HG03175 (cell line): Measurements from ENCODE around the gene HDDC2.
A peak's percentile ranks its signal among the peaks of the same experiment; 100 is the strongest.

Source experiments
- ATAC-seq: cut with Tn5 transposase; IDR thresholded peaks from one replicate; pipeline ENCODE4 v1.9.1; 2021; ENCODE audit warnings: mild to moderate bottlenecking, moderate library complexity; ENCODE audit not compliant: unreplicated experiment

Gene HDDC2

DNA sequence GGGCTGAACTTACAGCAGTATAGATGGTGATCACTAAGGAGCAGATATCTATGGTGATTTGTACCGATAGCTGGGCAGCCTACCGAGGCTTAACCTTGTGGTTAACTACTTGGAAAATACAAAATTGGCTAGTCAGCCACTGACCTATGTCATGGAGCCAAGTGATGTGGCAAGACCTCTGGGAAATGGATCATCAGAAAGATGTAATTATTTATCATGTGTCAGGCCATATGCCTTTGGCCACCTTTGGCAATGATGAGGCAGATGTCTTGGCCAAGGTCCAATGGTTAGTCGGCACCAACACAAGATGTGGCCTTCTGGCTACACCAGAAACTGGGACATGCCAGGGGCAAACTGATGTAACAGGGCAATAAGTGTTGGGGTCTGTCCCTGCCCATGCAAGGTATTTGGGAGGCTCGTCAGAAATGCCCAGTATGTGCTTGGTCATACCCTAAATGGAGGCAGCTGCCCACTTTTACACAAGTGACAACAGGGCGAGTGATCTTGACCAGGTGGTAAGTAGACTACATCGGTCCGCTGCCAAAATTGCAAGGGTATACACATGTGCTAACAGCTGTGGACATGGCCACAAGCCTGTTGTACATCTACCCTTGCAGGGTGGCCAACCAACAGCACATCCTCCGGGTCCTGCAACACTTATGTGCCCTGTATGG lies 30.1 kb downstream of the HDDC2 start:
- no peak for ATAC-seq

GRCh38 chr6:125270380-125270779 lies 31.4 kb downstream of the HDDC2 start:
- ATAC-seq = no peak

GRCh38 chr6:125269328-125269985 lies 32.3 kb downstream of the HDDC2 start:
- ATAC-seq = no peak

- ATAC-seq = no peak
Observed at GRCh38 chr6:125268765-125269164, 33.0 kb downstream of the HDDC2 start.

DNA sequence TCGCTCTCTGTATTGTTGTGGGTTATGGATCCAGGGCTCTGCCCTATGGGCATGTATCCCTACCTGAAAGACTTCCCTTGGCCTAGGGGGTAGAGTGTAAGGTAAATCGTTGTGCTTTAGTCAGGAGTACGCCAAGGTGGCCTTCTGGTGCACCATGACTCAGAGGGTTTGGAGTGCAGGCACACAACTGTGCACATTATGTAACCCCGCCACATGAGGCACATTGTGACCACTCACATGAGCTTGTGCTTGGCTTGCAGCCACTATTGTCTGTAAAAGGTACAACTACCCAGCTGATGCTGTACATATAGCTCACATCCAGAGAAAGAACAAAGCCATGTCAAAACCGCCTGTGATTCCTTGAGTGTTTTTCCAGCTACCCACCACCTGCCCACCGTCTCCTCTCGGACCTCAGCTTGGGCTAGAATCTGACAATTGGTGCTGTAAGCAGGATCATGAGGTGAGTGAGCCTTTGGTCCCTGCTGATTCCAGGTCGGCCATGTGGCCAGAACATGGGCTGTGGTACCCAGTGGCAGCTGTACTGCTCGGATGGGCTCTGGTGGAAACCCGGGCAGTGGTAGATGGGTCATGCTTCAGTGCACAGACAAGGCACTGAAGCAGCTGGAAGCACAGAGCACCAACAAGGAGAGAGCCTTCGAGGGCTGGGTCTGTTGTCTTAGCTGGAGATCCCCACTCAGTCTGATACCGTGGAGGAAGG lies 33.8 kb downstream of the HDDC2 start:
- ATAC-seq = no peak

- no peak for ATAC-seq
Observed at GRCh38 chr6:125264476-125264875, 37.3 kb downstream of the HDDC2 start.

DNA sequence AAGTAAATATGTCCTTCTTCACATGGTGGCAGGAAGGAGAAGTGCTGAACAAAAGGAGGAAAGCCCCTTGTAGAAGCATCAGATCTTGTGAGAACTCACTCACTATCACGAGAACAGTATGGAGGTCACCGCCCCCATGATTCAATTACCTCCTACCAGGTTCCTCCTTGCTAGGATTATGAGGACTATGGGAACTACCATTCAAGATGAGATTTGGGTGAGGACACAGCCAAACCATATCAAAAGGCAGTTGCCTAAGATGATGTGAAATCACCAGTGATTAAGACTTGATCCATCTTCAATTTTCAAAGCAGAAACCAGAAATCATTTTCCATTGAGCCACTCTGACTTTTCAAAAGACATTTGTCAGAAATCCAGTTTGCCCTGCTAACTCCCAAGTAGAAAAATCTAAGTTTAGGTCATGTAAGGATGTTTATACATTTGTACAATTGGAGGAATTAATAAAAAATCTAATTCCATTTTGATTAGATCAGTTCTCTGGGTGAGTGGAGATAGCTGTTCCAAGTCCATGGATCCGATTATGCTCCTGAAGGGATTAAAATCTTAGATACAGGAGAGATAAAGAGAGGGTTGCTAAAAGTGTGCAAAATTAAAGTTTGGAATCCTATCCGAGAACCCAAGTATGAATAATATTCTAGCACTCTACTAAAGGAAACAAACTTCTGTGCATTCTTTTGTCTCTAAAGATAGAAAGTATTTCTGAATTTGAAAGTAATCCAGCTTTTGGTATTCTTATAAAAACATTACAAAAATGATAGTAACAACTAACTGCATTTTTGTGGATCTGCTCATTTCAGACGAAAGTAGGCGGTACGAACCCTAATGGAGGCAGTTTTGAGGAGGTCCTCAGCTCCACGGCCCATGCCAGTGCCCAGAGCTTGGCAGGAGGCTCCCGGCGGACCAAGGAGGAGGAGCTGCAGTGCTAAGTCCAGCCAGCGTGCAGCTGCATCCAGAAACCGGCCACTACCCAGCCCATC lies 39.5 kb downstream of the HDDC2 start:
- ATAC-seq = no peak

DNA sequence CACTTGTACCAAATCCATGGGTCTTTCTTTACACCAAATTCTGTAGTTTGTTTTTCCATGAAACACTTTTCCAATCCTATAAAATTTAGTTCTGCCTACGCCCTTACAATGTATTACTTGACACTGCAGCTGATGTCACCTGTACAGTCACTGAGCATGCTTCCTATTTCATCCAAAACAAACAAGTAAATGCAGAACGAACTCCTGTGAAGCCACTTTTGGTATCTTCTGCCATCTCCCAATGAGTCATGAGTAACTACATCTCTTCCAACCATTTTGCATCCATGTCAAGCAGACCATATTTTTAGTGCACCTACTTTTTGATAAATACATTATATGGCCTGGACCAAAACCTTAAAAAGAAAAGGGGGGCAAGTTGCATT lies 42.4 kb downstream of the HDDC2 start:
- ATAC-seq = no peak

DNA sequence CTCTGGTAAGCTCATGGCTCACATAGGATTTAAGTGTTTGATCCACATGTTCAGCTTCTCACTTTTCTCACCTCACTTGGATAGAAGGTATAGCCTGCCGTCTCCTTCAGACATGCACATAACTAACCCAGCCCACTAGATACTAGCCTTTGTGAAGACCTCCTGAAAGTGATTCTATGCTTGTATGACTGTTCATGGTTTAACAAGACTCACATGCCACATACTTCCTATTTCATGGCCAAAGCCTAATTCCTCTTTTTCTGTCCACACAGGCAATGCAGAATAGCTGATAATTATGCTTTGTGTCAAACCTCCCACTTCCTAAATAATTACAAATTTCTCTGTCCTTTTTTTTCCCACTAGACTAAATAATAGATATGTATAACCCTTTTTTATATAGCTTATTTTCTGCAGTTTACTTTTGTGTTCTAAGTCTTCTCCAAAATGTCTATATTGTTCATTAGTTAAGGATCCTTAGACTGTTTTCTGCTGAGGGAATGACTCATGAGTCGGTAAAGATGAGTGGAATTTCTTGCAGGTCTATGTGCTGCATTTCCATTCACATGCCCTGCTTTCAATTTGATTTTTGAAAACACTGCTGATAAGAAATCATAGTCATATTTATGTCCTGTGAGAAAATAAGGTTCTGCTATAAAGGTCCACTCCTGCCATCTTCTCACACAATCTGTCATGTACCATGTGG lies 43.0 kb downstream of the HDDC2 start:
- ATAC-seq = peak; percentile 43

DNA sequence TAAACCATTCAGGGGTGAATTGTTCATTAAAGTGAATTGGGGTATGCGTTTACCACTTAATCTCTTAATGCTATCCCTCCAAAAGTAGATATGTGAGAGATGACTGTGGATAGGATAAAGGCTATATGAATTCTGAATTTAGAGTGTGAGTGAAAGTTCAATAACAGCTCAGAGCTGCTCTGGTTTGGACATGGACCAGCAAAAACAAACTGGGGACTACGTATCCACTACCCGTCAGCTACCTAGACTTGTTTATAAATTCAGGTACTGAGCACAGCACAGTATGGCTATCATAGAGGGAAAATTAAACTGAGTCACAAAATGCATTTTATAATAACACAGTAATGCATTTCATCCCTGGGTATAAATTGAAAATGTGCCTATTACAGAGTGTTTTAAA lies 44.4 kb downstream of the HDDC2 start:
- ATAC-seq = no peak

GRCh38 chr6:125255201-125255600 lies 46.6 kb downstream of the HDDC2 start:
- no peak for ATAC-seq

DNA sequence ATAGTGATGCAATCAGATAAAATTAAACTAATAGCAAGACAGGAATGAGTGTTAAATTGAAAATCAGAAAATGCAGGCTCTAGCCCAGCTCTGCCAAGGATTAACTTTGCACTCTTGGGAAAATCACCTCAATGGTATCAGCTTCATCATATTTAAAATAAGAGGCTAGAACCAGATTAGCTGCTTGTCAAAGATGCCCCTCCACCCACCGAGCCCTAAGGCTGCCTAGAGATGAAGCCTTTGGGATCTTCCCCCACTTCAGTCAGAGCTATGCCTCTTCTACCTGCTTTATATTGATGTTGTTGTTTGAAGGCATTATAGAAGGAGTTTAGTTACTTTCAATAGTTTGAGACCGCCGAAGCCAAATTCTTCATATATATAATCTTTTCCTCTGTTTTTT lies 47.4 kb downstream of the HDDC2 start:
- ATAC-seq = no peak

- ATAC-seq = no peak
Observed at GRCh38 chr6:125253881-125254280, 47.9 kb downstream of the HDDC2 start.

DNA sequence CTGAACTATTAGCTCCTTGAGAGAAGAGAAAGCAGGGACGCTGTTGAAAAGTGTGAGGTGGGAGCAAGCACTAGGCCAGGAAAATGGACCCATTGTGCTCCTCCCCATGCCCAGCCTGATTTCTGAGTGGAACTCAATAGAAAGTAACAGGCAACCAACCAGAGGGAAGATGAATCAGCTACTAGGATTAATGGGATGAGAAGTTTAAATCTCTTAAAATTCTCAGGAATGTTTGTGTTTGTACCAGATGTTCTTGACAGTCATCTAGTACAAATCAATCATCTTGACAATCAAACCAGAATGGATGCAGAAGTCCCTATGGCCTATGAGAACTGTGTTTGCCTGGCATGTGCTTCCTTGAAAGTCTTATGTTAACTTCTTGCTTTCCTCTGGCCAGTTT lies 48.9 kb downstream of the HDDC2 start:
- ATAC-seq = no peak

- ATAC-seq = no peak
Observed at GRCh38 chr6:125251516-125252220, 50.1 kb downstream of the HDDC2 start.

- no peak for ATAC-seq
Observed at GRCh38 chr6:125250511-125250910, 51.3 kb downstream of the HDDC2 start.

DNA sequence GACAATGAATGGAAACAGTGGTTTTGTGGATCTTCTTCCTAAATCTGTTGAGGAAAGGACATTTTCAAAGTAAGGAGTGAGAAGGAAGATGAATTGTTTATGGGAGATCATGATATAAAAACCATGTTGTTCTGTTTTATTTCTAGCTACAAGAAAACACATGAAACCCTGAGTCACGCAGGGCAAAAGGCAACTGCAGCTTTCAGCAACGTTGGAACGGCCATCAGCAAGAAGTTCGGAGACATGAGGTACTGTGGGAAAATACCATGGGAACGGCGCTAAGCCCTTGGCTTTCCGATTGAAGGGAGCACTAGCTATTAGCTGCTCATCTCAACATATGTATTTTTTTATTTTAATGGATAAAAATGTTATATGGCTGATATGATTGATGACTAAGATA lies 53.6 kb downstream of the HDDC2 start:
- no peak for ATAC-seq

DNA sequence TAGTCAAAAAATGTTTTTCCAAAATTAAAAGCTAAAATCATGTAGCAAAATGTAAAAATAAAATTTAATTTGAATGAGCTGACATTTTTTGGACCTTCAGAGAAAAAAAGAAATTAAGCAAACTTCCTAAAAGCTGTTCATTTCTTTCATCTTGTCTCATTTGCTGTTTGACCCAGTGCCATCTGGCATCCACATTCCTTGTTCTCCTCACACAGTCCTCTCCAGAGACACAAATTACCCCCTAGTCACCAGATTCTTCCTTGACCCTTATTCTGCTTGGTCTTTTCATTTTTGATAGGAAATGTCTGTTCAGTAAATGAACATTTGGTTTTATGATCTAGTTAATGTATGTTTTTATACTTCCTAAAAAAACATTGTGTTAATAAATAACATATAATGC lies 55.2 kb downstream of the HDDC2 start:
- ATAC-seq = no peak

GRCh38 chr6:125245523-125246264 lies 56.1 kb downstream of the HDDC2 start:
- ATAC-seq = no peak
